ENCODE measurements around the gene COX10.

DNA sequence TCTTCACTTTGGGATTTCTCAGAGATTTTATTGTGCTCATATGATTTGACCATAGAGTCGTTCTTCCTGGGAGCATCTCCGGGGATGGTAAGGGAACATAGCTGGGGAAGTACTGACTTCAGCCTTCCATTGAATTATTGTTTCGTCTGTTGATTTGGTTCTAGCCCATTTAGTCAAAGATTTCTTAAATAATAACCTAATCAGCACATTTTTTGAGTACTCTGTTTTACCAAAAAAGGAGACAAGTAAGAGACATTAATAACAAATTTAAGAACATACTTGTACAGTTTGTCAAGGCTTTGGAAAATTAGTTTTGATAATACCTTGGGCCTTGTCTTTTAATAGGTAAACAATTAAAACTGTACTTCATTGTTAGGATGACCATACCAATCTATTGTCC is 89.4 kb downstream of the COX10 start:
- TF ChIP-seq POLR2A (IDR thresholded peaks at IDR 0.05), result no peak
- TF ChIP-seq, protein P1, sequence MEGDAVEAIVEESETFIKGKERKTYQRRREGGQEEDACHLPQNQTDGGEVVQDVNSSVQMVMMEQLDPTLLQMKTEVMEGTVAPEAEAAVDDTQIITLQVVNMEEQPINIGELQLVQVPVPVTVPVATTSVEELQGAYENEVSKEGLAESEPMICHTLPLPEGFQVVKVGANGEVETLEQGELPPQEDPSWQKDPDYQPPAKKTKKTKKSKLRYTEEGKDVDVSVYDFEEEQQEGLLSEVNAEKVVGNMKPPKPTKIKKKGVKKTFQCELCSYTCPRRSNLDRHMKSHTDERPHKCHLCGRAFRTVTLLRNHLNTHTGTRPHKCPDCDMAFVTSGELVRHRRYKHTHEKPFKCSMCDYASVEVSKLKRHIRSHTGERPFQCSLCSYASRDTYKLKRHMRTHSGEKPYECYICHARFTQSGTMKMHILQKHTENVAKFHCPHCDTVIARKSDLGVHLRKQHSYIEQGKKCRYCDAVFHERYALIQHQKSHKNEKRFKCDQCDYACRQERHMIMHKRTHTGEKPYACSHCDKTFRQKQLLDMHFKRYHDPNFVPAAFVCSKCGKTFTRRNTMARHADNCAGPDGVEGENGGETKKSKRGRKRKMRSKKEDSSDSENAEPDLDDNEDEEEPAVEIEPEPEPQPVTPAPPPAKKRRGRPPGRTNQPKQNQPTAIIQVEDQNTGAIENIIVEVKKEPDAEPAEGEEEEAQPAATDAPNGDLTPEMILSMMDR (IDR thresholded peaks at IDR 0.05), result no peak

Measured in body of pancreas (tissue), 4 donors.